B cell (primary cell): ENCODE measurements around the gene PDCD4. TPM values are rescaled to one million over a fixed set of nuclear protein-coding genes. Genes with fewer than 3 reads are reported as not detected.

Experiments used
- ATAC-seq: fragments of 200-7000 bp; cut with Tn5 transposase; one replicate; pipeline ENCODE4 v1.10.0; 2021; ENCODE audit warnings: low read depth, mild to moderate bottlenecking, moderate number of reproducible peaks, moderate library complexity
- CTCF ChIA-PET: fragments of 350-600 bp; sonication (Branson Sonifier 250); formaldehyde crosslinking; loops from one replicate; lab custom pipeline; 2021; ENCODE audit warnings: antibody characterized with exemption, inconsistent platforms; lab: Charles Lee
- POLR2A ChIA-PET: fragments of 350-600 bp; sonication (Branson Sonifier 250); formaldehyde crosslinking; loops from one replicate; lab custom pipeline; 2021; ENCODE audit warnings: antibody characterized with exemption; lab: Charles Lee
- DNase-seq: peaks from one replicate; pipeline ENCODE4 v3.0.0; 2013
- H2AFZ ChIP-seq: 2 replicates; pipeline ENCODE4 v1.6.1; 2012; ENCODE audit warnings: mild to moderate bottlenecking, low read depth, low read length; ENCODE audit not compliant: insufficient read depth, poor library complexity, severe bottlenecking
- H3K27ac ChIP-seq, 2 donors: 1 replicate in 1 of 2; 2 replicates in 1 of 2; pipeline ENCODE4 v1.5.1; 2012 to 2013; ENCODE audit warnings: low read length in 2 of 2, mild to moderate bottlenecking in 2 of 2, moderate library complexity in 1 of 2
- H3K27me3 ChIP-seq, 4 experiments: fragments of 200-600 bp in 1 of 4; sonication (generic) in 1 of 4; replicated peaks in 1 of 4; 1 replicate in 2 of 4; 2 replicates in 2 of 4; pipeline versions ENCODE4 v1.6.1 to v1.7.0; 2013 to 2016; ENCODE audit warnings: low read length in 3 of 4, mild to moderate bottlenecking in 2 of 4, mixed read lengths in 1 of 4, moderate library complexity in 1 of 4; ENCODE audit not compliant: insufficient read depth in 4 of 4, control insufficient read depth in 3 of 4; ENCODE audit errors: control extremely low read depth in 1 of 4
- H3K36me3 ChIP-seq, 2 experiments: replicated peaks in 1 of 2; 1 replicate in 1 of 2; 2 replicates in 1 of 2; pipeline versions ENCODE4 v1.6.1 to v1.7.1; 2013; ENCODE audit warnings: low read length in 1 of 2; ENCODE audit not compliant: insufficient read depth in 2 of 2, control insufficient read depth in 1 of 2; ENCODE audit errors: control extremely low read depth in 1 of 2, extremely low read depth in 1 of 2
- H3K4me1 ChIP-seq, 2 donors: fragments of 200-600 bp in 1 of 2; sonication (generic) in 1 of 2; 1 replicate in 1 of 2; 2 replicates in 1 of 2; pipeline versions ENCODE4 v1.5.1 to v1.6.1; 2013 to 2017; ENCODE audit warnings: low read length in 2 of 2; ENCODE audit not compliant: control insufficient read depth in 2 of 2, insufficient read depth in 2 of 2
- H3K4me2 ChIP-seq: replicated peaks from 2 replicates; pipeline ENCODE3; 2012; ENCODE audit warnings: mild to moderate bottlenecking, low read depth, low read length; ENCODE audit not compliant: poor library complexity, severe bottlenecking
- H3K4me3 ChIP-seq, 5 experiments: fragments of 200-600 bp in 1 of 5; sonication (generic) in 1 of 5; 1 replicate in 3 of 5; 2 replicates in 2 of 5; pipeline versions ENCODE4 v1.5.1 to v1.7.0; 2011 to 2016; ENCODE audit warnings: low read length in 4 of 5, mild to moderate bottlenecking in 4 of 5, low read depth in 2 of 5, control low read depth in 1 of 5, moderate library complexity in 1 of 5; ENCODE audit not compliant: insufficient read depth in 1 of 5; ENCODE audit errors: control extremely low read depth in 1 of 5, extremely low read depth in 1 of 5
- H3K79me2 ChIP-seq: fragments of 200-600 bp; sonication (generic); one replicate; pipeline ENCODE4 v1.6.0; 2016; ENCODE audit warnings: low read length; ENCODE audit not compliant: control insufficient read depth, insufficient read depth
- H3K9ac ChIP-seq: fragments of 200-600 bp; sonication (generic); 2 replicates; pipeline ENCODE4 v1.6.1; 2017; ENCODE audit warnings: mild to moderate bottlenecking, low read length, moderate library complexity
- H3K9me3 ChIP-seq, 3 donors: one replicate each; pipeline versions ENCODE4 v1.6.1 to v1.7.1; 2013; ENCODE audit warnings: low read length in 2 of 3; ENCODE audit not compliant: control insufficient read depth in 2 of 3, insufficient read depth in 1 of 3; ENCODE audit errors: control extremely low read depth in 1 of 3
- H4K20me1 ChIP-seq: 2 replicates; pipeline ENCODE4 v1.6.0; 2012; ENCODE audit warnings: mild to moderate bottlenecking, low read length; ENCODE audit not compliant: insufficient read depth, control insufficient read depth, poor library complexity, severe bottlenecking
- H3K27ac Mint-ChIP-seq: one replicate; pipeline ENCODE4 v1.8.0; 2021; ENCODE audit warnings: mixed read lengths
- H3K27me3 Mint-ChIP-seq: one replicate; pipeline ENCODE4 v1.8.0; 2021; ENCODE audit warnings: mixed read lengths
- H3K4me1 Mint-ChIP-seq: one replicate; pipeline ENCODE4 v1.8.0; 2021; ENCODE audit warnings: mixed read lengths
- H3K4me3 Mint-ChIP-seq: one replicate; pipeline ENCODE4 v1.8.0; 2021; ENCODE audit warnings: mixed read lengths
- H3K9me3 Mint-ChIP-seq: one replicate; pipeline ENCODE4 v1.8.0; 2022; ENCODE audit warnings: mixed read lengths; ENCODE audit not compliant: insufficient read depth
- EZH2 ChIP-seq: IDR thresholded peaks from 2 replicates; pipeline ENCODE4 v1.6.1; 2012; ENCODE audit warnings: borderline replicate concordance, low read depth, mild to moderate bottlenecking, moderate library complexity, low read length; ENCODE audit not compliant: insufficient read depth, poor library complexity, severe bottlenecking
- WGBS: methylation state at CpG from one replicate; pipeline ENCODE4 v1.1.5; 2013; ENCODE audit warnings: missing lambda C conversion rate; ENCODE audit not compliant: insufficient coverage; 5-methylcytosine and 5-hydroxymethylcytosine counted together
- intact Hi-C: fragments of 100-400 bp; cut with micrococcal nuclease; formaldehyde crosslinking; loops from one replicate; pipeline ENCODE4 v1.10.0; 2022
- polyA plus RNA-seq: library from polyadenylated mRNA; depleted of rRNA; stranded (reverse); fragments of >200 nt; gene quantifications from 2 replicates; pipeline ENCODE4 v1.2.3, GENCODE V29; 2012
- total RNA-seq, 2 donors: library from RNA; stranded (reverse); fragments of 120-200 nt in 1 of 2; gene quantifications; 1 replicate in 1 of 2; 2 replicates in 1 of 2; pipeline versions ENCODE4 v1.2.3 to v1.2.4, GENCODE V29; 2013 to 2022
- TF ChIP-seq, protein P1 (sequence below): fragments of 200-600 bp; IDR thresholded peaks from one replicate; pipeline ENCODE4 v1.8.0; 2022; ENCODE audit warnings: antibody characterized with exemption, mild to moderate bottlenecking

The PDCD4 gene
- total and polyA plus RNA-seq, 2 donors (not counting 1 experiment from before 2014, with no cell fraction given), result 33.9 to 169 TPM

DNA sequence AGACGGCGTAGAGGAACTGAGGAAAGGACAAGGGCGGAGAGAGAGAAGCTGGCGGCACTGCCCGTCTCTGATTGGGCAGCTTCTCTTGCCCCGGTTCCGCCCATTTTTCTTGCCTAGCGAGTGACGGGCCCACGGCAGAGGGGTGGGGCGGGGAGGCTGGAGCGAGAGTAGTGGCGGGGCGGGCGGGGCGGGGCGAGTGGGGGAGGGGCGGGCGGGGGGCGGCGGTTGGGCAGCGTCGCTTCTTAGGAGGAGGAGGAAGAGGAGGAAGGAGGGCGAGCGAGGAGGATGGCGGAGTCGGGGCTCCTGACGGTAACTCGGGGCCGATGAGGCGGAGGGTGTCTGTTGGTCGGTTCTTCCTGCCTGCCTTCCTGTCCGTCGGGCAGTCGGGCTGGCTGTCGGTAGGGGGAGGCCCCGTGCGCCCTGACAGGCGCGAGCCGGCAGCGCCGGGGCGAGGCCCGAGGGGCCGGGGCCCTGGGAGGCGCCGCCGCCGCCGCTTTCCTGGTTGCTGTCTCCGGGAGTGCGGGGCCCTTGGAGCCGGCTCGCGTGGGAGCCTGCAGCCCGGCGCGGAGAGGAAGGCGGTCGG is 47.7 kb downstream of the PDCD4 start, which contains the start of gene SHOC2:
TSS of gene SHOC2 (plus strand) at position 256 of the 583 bp plus-strand sequence. CDS start 44,755 bp downstream, outside the sequence.
- H3K9me3 Mint-ChIP-seq, result no peaks in the 10 kb centered on the region
- peak within 1 kb of the TSS; percentile 88 for H3K4me2 ChIP-seq
- H4K20me1 ChIP-seq, result peaks cover 19% of the 10 kb centered on the region
- H3K4me1 ChIP-seq, result peaks cover 21 to 39% of the 10 kb centered on the region in 2 donors
- H3K9me3 ChIP-seq, result no peaks in the 10 kb centered on the region
- peak within 1 kb of the TSS; percentile 78 to 100 (median 97) for H3K4me3 ChIP-seq
- H3K9ac ChIP-seq, result peak within 1 kb of the TSS; percentile 100
- under 1% methylated on average over 43 of the region's 61 CpGs for WGBS
- H3K27me3 Mint-ChIP-seq, result no peaks in the 10 kb centered on the region
- H3K27ac Mint-ChIP-seq, result peak within 1 kb of the TSS; percentile 100
- peak within 1 kb of the TSS; percentile 73 for H2AFZ ChIP-seq
- H3K4me1 Mint-ChIP-seq, result peaks cover 53% of the 10 kb centered on the region
- TF ChIP-seq, protein P1, sequence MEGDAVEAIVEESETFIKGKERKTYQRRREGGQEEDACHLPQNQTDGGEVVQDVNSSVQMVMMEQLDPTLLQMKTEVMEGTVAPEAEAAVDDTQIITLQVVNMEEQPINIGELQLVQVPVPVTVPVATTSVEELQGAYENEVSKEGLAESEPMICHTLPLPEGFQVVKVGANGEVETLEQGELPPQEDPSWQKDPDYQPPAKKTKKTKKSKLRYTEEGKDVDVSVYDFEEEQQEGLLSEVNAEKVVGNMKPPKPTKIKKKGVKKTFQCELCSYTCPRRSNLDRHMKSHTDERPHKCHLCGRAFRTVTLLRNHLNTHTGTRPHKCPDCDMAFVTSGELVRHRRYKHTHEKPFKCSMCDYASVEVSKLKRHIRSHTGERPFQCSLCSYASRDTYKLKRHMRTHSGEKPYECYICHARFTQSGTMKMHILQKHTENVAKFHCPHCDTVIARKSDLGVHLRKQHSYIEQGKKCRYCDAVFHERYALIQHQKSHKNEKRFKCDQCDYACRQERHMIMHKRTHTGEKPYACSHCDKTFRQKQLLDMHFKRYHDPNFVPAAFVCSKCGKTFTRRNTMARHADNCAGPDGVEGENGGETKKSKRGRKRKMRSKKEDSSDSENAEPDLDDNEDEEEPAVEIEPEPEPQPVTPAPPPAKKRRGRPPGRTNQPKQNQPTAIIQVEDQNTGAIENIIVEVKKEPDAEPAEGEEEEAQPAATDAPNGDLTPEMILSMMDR, result no peak
- TF ChIP-seq EZH2, result no peak
- intact Hi-C loops, result loop anchor here (1.0 to 2.0 kb wide), 5 partner anchors 47 to 911 kb away; partner anchors contain the start of gene SMC3
- peak within 1 kb of the TSS; percentile 95 to 99 for H3K27ac ChIP-seq
- ChIA-PET POLR2A (interaction anchor here (0.6 to 1.8 kb wide), 12 partner anchors 18 to 693 kb away, joined by 3 to 8 read pairs (median 4); partner anchors contain the start of genes PDCD4 and SMNDC1), CTCF (interaction anchor here (0.8 to 3.3 kb wide), 4 partner anchors 25 to 247 kb away, joined by 3 to 26 read pairs (median 4); partner anchors contain the start of gene PDCD4)
- ATAC-seq, result peak; percentile 85
- no peak for DNase-seq
- no peaks in the 10 kb centered on the region for H3K27me3 ChIP-seq
- H3K79me2 ChIP-seq, result peaks cover 54% of the 10 kb centered on the region
- H3K36me3 ChIP-seq, result peaks cover 2 to 4% of the 10 kb centered on the region in 2 experiments
- peak within 1 kb of the TSS; percentile 98 for H3K4me3 Mint-ChIP-seq
